ENCODE measurements around the gene FIGNL1. TPM values are rescaled to one million over a fixed set of nuclear protein-coding genes. Genes with fewer than 3 reads are reported as not detected.

The FIGNL1 gene
- total RNA-seq = 10 to 100 TPM in 2 of 6 donors, 1 to 10 TPM in 4; 1.9 to 14.7 (median 8.0) TPM

DNA sequence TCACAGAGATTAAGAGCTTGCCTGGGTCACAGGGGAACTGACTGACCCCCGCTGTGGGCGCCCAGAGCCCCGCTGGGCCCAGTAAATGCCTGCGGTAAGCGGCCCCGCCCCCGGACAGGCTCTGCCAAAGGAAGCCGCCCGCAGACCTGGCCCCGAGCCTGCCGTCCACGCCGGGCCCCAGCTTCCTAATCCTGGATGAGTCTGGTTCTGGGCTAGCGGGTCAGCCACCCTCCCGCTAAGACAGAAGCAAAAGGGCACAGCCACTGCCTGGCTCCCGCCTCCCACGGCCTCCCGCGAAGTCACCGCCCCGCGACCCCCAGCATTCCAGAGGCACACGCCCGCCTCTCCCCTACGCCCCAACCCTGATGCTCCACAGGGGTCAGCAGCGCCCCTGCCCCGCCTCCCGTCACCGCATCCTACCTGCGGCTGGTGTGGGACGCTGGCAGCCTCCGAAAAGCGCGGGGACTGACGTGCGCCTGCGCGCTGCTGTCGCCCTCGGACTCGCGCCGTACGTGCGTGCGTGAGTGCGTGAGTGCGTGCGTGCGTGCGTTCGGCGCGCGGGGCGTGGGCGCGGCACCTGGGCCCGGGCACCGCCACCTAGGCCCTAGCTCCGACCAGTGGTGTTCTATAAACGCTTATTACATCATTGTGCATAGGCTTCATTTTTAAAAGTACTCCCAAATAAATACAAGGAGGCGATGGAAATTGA, at the start of gene FIGNL1:
FIGNL1 (minus strand) TSS at position 470 of the 709 bp plus-strand sequence. CDS start 3,063 bp downstream, outside the sequence.
- DNase-seq (peak; percentile 74 to 97), ATAC-seq (ENCODE audit: low FRiP score in 2 of 2) (peak; percentile 96 to 98)
- peaks cover 7 to 16% (median 12%) of the 10 kb centered on the region in 4 donors for H3K4me1 ChIP-seq
- H3K9me3 ChIP-seq = no peaks in the 10 kb centered on the region
- H3K4me3 ChIP-seq = peak within 1 kb of the TSS; percentile 39 to 97 (median 76)
- 0 to 2% methylated on average over 12 to 29 of the region's 63 CpGs for WGBS, 2 donors
- TF ChIP-seq, protein P1, sequence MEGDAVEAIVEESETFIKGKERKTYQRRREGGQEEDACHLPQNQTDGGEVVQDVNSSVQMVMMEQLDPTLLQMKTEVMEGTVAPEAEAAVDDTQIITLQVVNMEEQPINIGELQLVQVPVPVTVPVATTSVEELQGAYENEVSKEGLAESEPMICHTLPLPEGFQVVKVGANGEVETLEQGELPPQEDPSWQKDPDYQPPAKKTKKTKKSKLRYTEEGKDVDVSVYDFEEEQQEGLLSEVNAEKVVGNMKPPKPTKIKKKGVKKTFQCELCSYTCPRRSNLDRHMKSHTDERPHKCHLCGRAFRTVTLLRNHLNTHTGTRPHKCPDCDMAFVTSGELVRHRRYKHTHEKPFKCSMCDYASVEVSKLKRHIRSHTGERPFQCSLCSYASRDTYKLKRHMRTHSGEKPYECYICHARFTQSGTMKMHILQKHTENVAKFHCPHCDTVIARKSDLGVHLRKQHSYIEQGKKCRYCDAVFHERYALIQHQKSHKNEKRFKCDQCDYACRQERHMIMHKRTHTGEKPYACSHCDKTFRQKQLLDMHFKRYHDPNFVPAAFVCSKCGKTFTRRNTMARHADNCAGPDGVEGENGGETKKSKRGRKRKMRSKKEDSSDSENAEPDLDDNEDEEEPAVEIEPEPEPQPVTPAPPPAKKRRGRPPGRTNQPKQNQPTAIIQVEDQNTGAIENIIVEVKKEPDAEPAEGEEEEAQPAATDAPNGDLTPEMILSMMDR (IDR thresholded peaks at IDR 0.05) = peak in 2 of 6 experiments; percentile 8 to 16
- TF ChIP-seq POLR2A (IDR thresholded peaks at IDR 0.05) (peak in 2 of 4 donors; percentile 36 to 77), EP300 (IDR thresholded peaks at IDR 0.05) (no peak), POLR2AphosphoS5 (IDR thresholded peaks at IDR 0.05) (peak in 1 of 2 donors; percentile 64)
- H3K36me3 ChIP-seq = peaks cover 0 to 19% (median 10%) of the 10 kb centered on the region in 4 donors
- no peaks in the 10 kb centered on the region for H3K27me3 ChIP-seq
- H3K27ac ChIP-seq = peak within 1 kb of the TSS; percentile 57 to 86 (median 72)

DNA sequence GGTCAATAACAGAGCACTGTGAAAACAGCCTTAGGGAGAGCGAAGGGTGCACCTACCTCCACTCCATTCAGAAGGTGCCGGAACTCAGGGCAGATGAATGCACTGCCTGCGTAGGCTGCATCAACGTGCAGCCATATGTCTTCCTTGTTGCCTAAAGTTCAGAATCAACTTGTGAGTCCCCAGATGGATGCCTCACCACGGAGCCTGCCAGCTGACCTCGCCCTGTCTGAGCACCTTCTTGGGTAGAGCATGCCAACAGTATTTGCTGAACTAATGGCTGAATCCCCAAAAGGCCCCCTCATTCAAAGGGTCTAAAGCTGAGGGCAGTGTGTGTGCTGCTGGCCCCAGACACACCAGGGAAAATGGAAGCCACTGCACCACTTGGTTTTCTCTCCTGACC, 48.9 kb upstream of the FIGNL1 start:
- H3K27ac ChIP-seq = no peak overlapping the region
- no peak overlapping the region for H3K4me3 ChIP-seq
- DNase-seq (no peak), ATAC-seq (ENCODE audit: low FRiP score in 2 of 2) (no peak)
- H3K36me3 ChIP-seq = no peaks in the 10 kb centered on the region
- no peaks in the 10 kb centered on the region for H3K27me3 ChIP-seq
- peaks cover 0 to 18% (median 17%) of the 10 kb centered on the region in 4 donors for H3K4me1 ChIP-seq
- TF ChIP-seq EP300 (IDR thresholded peaks at IDR 0.05) = no peak
- no peak for TF ChIP-seq POLR2AphosphoS5 (IDR thresholded peaks at IDR 0.05)
- TF ChIP-seq POLR2A (IDR thresholded peaks at IDR 0.05) = no peak
- TF ChIP-seq, protein P1 (IDR thresholded peaks at IDR 0.05) = no peak
- 87% methylated on average over 6 of the region's 6 CpGs; no CpG with 5 or more reads in 1 of the 2 donors for WGBS, 2 donors
- no peaks in the 10 kb centered on the region for H3K9me3 ChIP-seq

- 59 to 72% methylated on average over 5 of the region's 5 CpGs for WGBS, 2 donors
- Histone ChIP-seq H3K27ac (peak overlapping the region in 2 of 4 donors; percentile 29 to 51), H3K36me3 (no peaks in the 10 kb centered on the region), H3K4me3 (no peak overlapping the region), H3K4me1 (peaks cover 0 to 18% (median 15%) of the 10 kb centered on the region in 4 donors), H3K9me3 (no peaks in the 10 kb centered on the region), H3K27me3 (no peaks in the 10 kb centered on the region)
- DNase-seq (no peak), ATAC-seq (ENCODE audit: low FRiP score in 2 of 2) (peak in 1 of 2 donors; percentile 27)
- no peak for TF ChIP-seq EP300 (IDR thresholded peaks at IDR 0.05)
- TF ChIP-seq, protein P1 (IDR thresholded peaks at IDR 0.05) = no peak
- TF ChIP-seq POLR2A (IDR thresholded peaks at IDR 0.05) = no peak
Observed at GRCh38 chr7:50497968-50498367, 47.8 kb upstream of the FIGNL1 start.

DNA sequence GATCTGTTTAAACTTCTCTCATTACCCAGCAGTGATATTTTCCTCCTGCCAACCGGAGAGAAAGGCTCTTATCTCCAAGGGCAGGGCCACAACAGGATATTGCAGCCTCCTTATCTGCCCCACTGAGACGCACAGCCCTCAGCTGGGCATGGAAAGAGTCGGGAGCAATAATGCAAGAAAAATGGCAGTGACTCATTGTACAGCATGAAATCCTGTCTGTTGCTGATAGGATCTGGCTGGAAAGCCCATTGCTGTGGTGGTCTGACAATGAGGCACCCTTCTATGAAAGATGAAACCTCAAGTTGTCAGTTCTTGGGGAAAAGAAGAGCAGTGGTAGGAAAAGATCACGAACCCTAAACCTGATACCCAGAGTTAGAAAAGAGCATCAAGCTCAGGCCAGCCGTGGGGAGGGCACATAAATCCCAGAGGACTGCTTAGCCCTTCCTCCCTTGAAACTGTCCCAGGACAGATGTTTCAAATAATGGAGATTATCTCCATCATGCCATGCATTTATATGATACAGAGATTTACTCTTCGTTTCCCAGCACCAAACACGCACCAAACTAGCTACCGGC, 47.0 kb upstream of the FIGNL1 start:
- DNase-seq = no peak
- Histone ChIP-seq H3K27ac (peak overlapping the region in 3 of 4 donors; percentile 29 to 51 (median 42)), H3K27me3 (no peaks in the 10 kb centered on the region), H3K4me3 (no peak overlapping the region), H3K36me3 (no peaks in the 10 kb centered on the region), H3K4me1 (peaks cover 0 to 18% (median 15%) of the 10 kb centered on the region in 4 donors), H3K9me3 (no peaks in the 10 kb centered on the region)
- WGBS, 2 donors = 42 to 50% methylated on average over 8 of the region's 8 CpGs
- TF ChIP-seq POLR2AphosphoS5 (IDR thresholded peaks at IDR 0.05) = peak; percentile 40 to 82
- no peak for TF ChIP-seq POLR2A (IDR thresholded peaks at IDR 0.05)
- peak in 2 of 4 donors; percentile 67 to 73 for TF ChIP-seq EP300 (IDR thresholded peaks at IDR 0.05)
- TF ChIP-seq, protein P1 (IDR thresholded peaks at IDR 0.05) = no peak
- ATAC-seq (ENCODE audit: low FRiP score in 2 of 2) = peak in 1 of 2 donors; percentile 54

All from upper lobe of left lung (tissue), 6 donors.